NCI-H460 (cell line): ENCODE data around the gene EDARADD. TPM values are rescaled to one million over a fixed set of nuclear protein-coding genes. Genes with fewer than 3 reads are reported as not detected.
"Not testable (repeated sequence)": the region's sequence is repeated elsewhere in the genome, so short reads cannot be mapped to it uniquely, and the experiment has no call there.

Source experiments
- DNase-seq: peaks from one replicate; pipeline ENCODE4 v3.0.0-alpha.2; 2016; ENCODE audit warnings: low read depth; ENCODE audit errors: extremely low read depth
- polyA plus RNA-seq: library from polyadenylated mRNA; depleted of rRNA; stranded (reverse); fragments of >200 nt; gene quantifications from 2 replicates; pipeline ENCODE4 v1.2.3, GENCODE V29; 2014; cell fraction: nucleus; rRNA removed
- total RNA-seq: library from RNA; depleted of rRNA; stranded (reverse); fragments of >200 nt; shearing (Covaris generic); gene quantifications from 2 replicates; pipeline ENCODE4 v1.2.3, GENCODE V29; 2014; rRNA removed

Gene EDARADD
- 0.12 and 0.52 TPM in 2 replicates for total RNA-seq
- not detected in 2 replicates for polyA plus RNA-seq

- no peak for DNase-seq
Measured at GRCh38 chr1:236393681-236394481, at the start of gene EDARADD. Gene EDARADD, plus strand, starts transcription at chr1:236394286. Its CDS starts 159 bp downstream, at chr1:236394445.

GRCh38 chr1:236345728-236346127, 48.4 kb upstream of the EDARADD start:
- DNase-seq, result peak; percentile 9

GRCh38 chr1:236348071-236348470, 46.0 kb upstream of the EDARADD start:
- no peak for DNase-seq

GRCh38 chr1:236350308-236350707, 43.8 kb upstream of the EDARADD start:
- DNase-seq, result no peak

DNA sequence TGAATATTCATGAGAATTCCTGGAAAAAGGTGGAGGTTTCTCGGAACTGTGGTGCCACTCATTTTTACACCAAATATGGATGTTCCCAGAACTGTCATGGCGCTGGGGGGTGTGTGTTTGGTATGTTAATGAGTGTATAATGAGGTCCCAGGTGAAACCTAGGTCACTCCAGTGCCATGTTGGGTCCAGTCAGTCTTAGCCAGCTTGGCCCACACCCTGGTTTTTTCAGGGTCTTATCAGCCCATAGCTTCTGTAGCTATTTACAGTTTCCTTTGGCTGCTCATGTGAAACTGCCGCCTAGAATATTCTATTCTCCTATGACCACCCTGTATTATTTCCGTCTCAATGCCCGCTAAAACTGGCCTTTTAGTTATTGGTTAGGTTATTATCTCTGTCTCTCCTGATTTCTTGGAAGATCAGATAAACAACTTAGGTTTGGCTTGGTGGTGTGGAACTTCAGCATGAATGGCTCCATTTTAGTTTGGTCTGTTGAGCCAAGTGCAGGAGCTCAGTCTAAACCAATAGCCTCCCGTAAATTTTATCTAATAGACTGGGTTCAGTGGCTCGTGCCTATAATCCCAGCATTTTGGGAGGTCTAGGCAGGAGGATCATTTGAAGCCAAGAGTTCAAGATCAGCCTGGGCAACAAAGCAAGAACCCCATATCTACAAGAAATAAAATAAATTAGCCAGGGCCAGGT, 42.1 kb upstream of the EDARADD start:
- DNase-seq, result no peak

DNA sequence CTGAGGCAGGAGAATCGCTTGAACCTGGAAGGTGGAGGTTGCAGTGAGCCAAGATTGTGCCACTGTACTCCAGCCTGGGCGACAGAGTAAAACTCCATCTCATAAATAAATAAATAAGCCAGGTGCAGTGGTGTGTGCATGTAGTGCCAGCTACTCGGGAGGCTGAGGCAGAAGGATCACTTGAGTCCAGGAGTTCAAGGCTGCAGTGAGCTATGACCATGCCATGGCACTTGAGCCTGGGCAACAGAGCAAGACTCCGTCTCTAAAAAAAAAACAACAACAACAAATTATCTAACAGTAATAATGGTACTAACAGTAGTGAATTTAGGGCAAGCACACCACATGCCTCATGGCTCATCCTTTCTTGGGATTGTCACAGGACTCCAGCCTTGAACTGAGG, 41.3 kb upstream of the EDARADD start:
- DNase-seq, result not testable (repeated sequence)

DNA sequence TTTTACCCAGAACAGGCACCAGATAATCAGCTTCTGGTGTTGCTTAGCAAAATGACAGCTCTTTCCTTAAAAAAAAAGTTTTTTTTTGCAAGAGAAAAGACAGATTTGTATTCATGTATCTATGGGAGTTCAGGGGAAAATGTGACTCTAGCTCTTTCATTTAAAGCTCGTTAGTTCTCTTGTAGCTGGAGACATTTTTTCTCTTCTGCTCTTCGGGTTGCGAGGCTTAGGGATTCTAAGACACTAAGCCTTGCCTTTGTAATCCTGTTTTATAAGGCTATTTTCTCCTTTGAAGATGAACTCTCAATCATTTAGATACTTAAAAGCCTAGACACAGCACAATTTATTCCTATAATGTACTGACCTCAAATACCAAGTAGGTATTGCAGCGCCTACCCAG, 40.3 kb upstream of the EDARADD start:
- DNase-seq, result no peak

GRCh38 chr1:236354330-236355147, 39.5 kb upstream of the EDARADD start:
- DNase-seq, result no peak

- DNase-seq, result no peak
Measured at GRCh38 chr1:236356141-236356540, 37.9 kb upstream of the EDARADD start.

- no peak for DNase-seq
Measured at GRCh38 chr1:236361909-236362590, 32.0 kb upstream of the EDARADD start.

- DNase-seq, result no peak
Measured at GRCh38 chr1:236363237-236363636, 30.8 kb upstream of the EDARADD start.

GRCh38 chr1:236365999-236366570, 28.0 kb upstream of the EDARADD start:
- no peak for DNase-seq

- not testable (repeated sequence) for DNase-seq
Measured at GRCh38 chr1:236366681-236367080, 27.4 kb upstream of the EDARADD start.

DNA sequence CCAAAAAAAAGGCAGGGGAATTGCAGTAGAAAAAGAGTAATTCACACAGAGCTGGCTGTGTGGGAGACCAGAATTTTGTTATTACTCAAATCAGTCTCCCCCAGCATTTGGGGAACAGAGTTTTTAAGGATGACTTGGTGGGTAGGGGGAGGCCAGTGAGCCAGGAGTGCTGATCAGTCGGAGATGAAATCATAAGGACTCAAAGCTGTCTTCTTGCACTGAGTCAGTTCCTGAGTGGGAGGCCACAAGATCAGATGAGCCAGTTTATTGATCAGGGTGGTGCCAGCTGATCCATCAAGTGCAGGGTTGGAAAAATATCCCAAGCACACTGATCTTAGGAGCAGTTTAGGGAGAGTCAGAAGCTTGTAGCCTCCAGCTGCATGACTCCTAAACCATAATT, 23.7 kb upstream of the EDARADD start:
- DNase-seq, result no peak

DNA sequence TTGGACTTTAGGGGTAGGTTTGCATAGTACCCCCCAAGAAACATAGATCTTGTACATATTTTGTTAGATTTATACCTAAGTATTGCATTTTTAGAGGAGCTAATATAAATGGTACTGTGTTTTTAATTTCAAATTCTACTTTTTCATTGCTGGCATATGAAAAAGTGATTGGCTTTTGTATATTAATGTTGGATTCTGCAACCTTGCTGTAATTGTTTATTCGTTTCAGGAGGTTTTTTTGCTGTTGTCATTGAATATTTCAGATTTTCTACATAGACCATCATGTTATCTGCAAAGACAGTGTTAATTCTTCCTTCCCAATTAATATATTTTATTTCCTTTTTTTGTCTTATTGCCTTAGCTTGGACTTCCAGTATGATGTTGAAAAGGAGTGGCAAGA, 23.0 kb upstream of the EDARADD start:
- no peak for DNase-seq

DNA sequence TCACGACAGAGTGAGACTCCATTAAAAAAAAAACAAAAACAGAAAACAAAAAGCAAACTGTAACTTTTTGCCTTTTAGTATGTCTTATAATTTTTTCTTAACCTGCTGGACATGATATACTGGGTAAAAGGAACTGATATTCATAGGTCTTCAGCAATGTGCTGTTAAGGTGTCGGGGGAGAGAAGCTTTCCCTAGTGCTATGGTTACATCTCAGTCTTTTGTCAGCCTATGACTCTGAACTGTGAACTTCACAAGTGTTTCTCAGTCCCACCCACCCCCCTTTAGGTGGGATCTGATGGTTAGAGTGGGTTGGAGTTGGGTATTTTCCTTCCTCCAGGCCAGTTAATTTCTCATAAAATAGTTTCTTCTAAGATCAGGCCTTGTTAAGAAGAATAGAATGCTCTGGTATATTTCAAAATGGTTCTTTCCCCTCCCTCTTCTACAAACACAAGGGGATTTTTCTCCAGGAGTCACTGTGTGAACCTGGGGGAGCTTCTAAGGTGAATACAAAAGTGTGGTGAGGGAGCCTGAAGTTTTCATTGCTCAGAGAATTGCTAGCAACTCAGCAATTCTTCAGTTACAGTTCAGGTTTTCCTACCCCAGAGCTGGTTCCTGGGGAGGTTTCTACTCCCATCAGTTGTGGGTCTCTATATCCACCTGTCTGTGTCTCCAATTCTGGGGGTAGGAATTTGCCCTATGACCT, 16.1 kb upstream of the EDARADD start:
- DNase-seq, result no peak

GRCh38 chr1:236381565-236382158, 12.4 kb upstream of the EDARADD start:
- no peak for DNase-seq

DNA sequence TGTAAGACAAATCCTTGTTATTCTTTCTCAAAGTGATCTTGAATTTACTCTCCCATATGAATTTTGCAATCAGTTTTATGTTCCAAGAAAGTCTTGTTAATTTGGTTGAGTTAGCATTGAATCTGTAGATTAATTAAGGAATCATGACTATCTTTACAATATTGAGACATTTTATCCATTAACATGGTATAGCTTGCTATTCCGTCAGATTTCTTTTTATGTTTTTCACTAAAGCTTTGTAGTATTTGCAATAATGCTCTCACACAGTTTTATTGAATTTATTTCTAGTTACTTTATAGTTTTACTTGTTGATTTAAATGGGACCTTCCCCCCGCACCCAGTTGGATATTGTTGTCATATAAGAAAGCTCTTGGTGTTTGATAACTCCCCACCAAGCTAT, 5.8 kb upstream of the EDARADD start:
- DNase-seq, result no peak

- DNase-seq, result no peak
Measured at GRCh38 chr1:236389253-236389652, 4.8 kb upstream of the EDARADD start.
